Glutamatergic neuron (in vitro differentiated cells): ENCODE data around the gene LAMC3. TPM values are rescaled to one million over a fixed set of nuclear protein-coding genes. Genes with fewer than 3 reads are reported as not detected.

Experiments used
- DNase-seq: peaks from one replicate; pipeline ENCODE4 v3.0.0; 2022
- H3K27ac Mint-ChIP-seq: one replicate; pipeline ENCODE4 v1.8.0; 2020; ENCODE audit warnings: mild to moderate bottlenecking, mixed read lengths, inconsistent platforms; ENCODE audit not compliant: unreplicated experiment
- H3K27me3 Mint-ChIP-seq: one replicate; pipeline ENCODE4 v1.8.0; 2020; ENCODE audit warnings: mild to moderate bottlenecking, moderate library complexity, mixed read lengths, inconsistent platforms; ENCODE audit not compliant: unreplicated experiment
- H3K36me3 Mint-ChIP-seq: one replicate; pipeline ENCODE4 v1.8.0; 2020; ENCODE audit warnings: mild to moderate bottlenecking, mixed read lengths, inconsistent platforms; ENCODE audit not compliant: unreplicated experiment
- H3K4me1 Mint-ChIP-seq: one replicate; pipeline ENCODE4 v1.8.0; 2020; ENCODE audit warnings: mild to moderate bottlenecking, low read depth, mixed read lengths, inconsistent platforms; ENCODE audit not compliant: unreplicated experiment
- H3K4me3 Mint-ChIP-seq: one replicate; pipeline ENCODE4 v1.8.0; 2020; ENCODE audit warnings: mild to moderate bottlenecking, mixed read lengths, inconsistent platforms; ENCODE audit not compliant: unreplicated experiment
- H3K9me3 Mint-ChIP-seq: one replicate; pipeline ENCODE4 v1.8.0; 2020; ENCODE audit warnings: mild to moderate bottlenecking, moderate library complexity, mixed read lengths, inconsistent platforms; ENCODE audit not compliant: unreplicated experiment
- total RNA-seq: library from RNA; stranded (reverse); fragmentation: NEBNext Ultra II Directional; extraction: Animal tissue kit (Norgen Biotek cat#: 25700); gene quantifications from one replicate; pipeline ENCODE4 v1.2.1, GENCODE V29; 2021; ENCODE audit not compliant: unreplicated experiment
- TF ChIP-seq, protein P1 (sequence below): fragments of 200-600 bp; sonication (generic); IDR thresholded peaks from one replicate; pipeline ENCODE4 v1.5.0; 2021; ENCODE audit not compliant: partially characterized antibody, unreplicated experiment

Gene LAMC3
- total RNA-seq, 1 donor from 2014 or later, result 0.17 TPM

DNA sequence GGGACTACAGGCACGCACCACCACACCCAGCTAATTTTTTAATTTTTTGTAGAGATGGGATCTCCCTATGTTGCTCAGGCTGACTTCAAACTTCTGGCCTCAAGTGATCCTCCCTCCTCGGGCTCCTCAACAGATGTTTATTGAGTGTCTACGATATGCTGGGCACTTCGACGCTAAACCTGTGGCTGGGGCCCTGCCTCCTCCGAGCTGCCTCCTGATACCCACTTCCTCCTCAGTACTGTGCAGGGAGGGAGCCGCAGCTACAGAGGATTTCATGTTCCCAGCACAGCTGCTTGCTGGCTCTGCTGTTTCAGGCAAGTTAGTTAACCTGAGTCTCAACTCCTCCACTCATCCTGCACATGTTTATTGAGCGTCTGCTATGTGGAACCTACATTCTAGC, 97.0 kb downstream of the LAMC3 start:
- H3K36me3 Mint-ChIP-seq, result no peaks in the 10 kb centered on the region
- H3K4me1 Mint-ChIP-seq, result no peaks in the 10 kb centered on the region
- no peak overlapping the region for H3K4me3 Mint-ChIP-seq
- TF ChIP-seq, protein P1, sequence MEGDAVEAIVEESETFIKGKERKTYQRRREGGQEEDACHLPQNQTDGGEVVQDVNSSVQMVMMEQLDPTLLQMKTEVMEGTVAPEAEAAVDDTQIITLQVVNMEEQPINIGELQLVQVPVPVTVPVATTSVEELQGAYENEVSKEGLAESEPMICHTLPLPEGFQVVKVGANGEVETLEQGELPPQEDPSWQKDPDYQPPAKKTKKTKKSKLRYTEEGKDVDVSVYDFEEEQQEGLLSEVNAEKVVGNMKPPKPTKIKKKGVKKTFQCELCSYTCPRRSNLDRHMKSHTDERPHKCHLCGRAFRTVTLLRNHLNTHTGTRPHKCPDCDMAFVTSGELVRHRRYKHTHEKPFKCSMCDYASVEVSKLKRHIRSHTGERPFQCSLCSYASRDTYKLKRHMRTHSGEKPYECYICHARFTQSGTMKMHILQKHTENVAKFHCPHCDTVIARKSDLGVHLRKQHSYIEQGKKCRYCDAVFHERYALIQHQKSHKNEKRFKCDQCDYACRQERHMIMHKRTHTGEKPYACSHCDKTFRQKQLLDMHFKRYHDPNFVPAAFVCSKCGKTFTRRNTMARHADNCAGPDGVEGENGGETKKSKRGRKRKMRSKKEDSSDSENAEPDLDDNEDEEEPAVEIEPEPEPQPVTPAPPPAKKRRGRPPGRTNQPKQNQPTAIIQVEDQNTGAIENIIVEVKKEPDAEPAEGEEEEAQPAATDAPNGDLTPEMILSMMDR, result no peak
- H3K27me3 Mint-ChIP-seq, result peaks cover 2% of the 10 kb centered on the region
- DNase-seq, result no peak
- H3K9me3 Mint-ChIP-seq, result peaks cover 4% of the 10 kb centered on the region
- no peak overlapping the region for H3K27ac Mint-ChIP-seq

DNA sequence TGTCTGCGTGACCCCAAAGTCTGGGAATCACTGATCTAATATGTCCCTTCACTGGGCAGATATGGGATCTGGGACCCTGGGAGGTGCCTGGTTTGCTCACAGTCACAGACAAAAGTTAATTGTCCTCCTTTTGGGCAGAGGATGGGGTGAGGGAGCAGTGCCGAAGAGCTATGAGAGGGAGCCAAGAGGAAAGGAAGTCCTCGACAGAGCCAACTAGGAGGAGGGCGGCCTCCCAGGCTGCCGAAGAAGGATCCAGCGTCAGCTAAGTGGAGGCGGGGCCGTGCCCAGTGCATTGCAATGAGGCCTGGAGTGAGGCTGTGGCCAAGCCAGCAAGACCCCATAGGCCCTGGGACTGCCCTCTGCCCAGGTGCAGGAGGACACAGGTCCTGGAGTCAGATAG, 98.8 kb downstream of the LAMC3 start:
- H3K9me3 Mint-ChIP-seq, result peaks cover 4% of the 10 kb centered on the region
- TF ChIP-seq, protein P1, result no peak
- H3K27ac Mint-ChIP-seq, result no peak overlapping the region
- no peak overlapping the region for H3K4me3 Mint-ChIP-seq
- H3K4me1 Mint-ChIP-seq, result no peaks in the 10 kb centered on the region
- no peaks in the 10 kb centered on the region for H3K36me3 Mint-ChIP-seq
- no peak for DNase-seq
- peaks cover 3% of the 10 kb centered on the region for H3K27me3 Mint-ChIP-seq

DNA sequence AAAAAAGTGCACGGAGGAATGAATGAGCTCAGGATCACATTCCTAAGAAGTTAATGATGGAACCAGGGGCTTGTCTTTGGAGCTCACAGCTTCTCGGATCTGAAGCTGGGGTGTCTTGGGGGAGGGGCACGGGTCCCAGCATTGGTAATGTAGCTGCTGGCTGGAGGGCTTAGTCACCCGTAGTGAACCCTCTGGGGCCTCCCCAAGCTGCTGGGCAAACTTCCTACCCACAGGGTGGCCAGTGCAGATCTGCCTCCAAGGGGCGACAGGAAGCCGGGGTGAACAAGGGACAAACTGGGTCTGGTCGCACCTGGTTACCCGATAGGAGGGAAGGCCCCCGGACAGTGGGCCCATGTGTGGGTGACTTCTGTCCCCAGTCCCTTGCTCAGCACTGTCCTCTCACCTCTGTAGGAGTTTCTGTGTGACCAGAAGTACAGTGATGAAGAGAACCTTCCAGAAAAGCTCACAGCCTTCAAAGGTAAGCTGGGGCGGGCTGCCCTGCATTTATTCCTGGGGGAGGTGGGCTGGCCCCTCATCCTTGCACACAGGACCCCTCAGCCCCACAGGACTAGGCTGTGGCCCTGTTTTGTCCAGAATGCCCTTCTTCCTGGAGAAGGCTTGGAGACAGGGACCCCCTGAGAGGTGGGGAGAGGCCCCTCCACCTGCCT, 102.3 kb downstream of the LAMC3 start:
- Mint-ChIP-seq H3K36me3 (no peaks in the 10 kb centered on the region), H3K4me3 (no peak overlapping the region), H3K27me3 (peaks cover 4% of the 10 kb centered on the region), H3K4me1 (no peaks in the 10 kb centered on the region), H3K9me3 (no peaks in the 10 kb centered on the region), H3K27ac (no peak overlapping the region)
- DNase-seq, result no peak
- TF ChIP-seq, protein P1, result no peak

DNA sequence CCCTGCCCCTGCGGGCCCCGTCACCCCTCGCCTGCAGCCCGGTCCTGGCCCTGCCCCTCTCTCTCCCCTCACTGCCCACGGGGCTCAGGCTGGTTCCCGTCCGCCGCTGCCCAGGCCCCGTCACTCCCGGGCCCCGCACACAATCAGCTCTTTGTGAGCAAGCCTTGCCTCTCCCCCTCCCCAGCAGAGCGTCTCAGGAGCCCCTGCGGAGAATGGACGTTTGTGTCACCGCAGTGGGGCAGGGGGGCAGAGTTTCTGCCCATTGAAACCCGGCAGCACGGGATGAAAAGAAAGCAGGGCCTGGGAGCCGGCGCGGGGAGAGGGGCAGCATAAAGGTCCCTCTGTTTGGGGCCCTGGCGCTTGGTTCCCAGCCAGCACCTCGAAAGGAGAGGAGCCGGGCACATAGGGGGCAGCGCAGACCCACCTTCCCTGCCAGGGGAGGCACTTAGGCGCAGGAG, 102.9 kb downstream of the LAMC3 start:
- no peaks in the 10 kb centered on the region for H3K36me3 Mint-ChIP-seq
- peaks cover 4% of the 10 kb centered on the region for H3K27me3 Mint-ChIP-seq
- H3K9me3 Mint-ChIP-seq, result no peaks in the 10 kb centered on the region
- H3K4me1 Mint-ChIP-seq, result no peaks in the 10 kb centered on the region
- TF ChIP-seq, protein P1, result no peak
- DNase-seq, result no peak
- no peak overlapping the region for H3K4me3 Mint-ChIP-seq
- H3K27ac Mint-ChIP-seq, result no peak overlapping the region

DNA sequence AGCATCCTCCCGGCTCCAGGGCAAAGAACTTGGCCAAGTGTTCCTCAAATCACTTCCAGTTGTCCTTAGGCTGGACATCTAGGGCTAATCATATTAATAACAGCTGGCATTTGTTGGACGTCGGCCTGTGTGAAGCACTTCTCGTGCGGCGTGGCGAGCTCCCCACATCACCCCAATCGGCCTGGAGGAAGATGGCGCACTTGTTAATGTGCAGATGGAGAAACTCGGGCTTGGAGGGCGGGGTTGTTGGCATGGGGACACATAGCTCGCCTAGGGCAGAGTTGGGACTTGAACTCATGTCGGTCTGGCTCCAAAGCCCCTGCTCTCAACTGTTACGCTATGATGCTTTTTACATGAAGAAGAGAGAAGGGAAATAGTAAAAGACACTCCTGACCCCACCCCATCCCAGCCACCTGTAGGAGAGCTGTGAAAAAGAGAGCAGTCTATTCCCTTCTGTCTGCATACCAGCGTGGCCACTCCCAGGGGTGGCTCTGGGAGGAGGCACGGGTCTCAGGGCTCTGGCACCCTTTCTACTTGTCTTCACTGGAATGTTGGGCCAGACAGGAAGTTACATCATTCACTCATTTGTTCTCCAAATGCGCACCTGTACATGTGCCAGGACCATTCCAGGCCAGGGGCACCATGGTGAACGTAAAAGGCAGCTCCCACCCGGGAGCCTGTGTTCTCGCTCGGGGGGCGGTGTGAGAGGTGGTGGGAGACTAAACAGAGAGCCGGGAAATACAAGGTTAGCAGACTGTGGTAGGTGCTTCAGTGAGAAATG, 103.6 kb downstream of the LAMC3 start:
- TF ChIP-seq, protein P1, result no peak
- no peaks in the 10 kb centered on the region for H3K4me1 Mint-ChIP-seq
- H3K36me3 Mint-ChIP-seq, result no peaks in the 10 kb centered on the region
- H3K27me3 Mint-ChIP-seq, result peaks cover 2% of the 10 kb centered on the region
- no peaks in the 10 kb centered on the region for H3K9me3 Mint-ChIP-seq
- H3K27ac Mint-ChIP-seq, result no peak overlapping the region
- DNase-seq, result no peak
- no peak overlapping the region for H3K4me3 Mint-ChIP-seq
